ENCODE measurements around the gene FBN1. TPM values are rescaled to one million over a fixed set of nuclear protein-coding genes. Genes with fewer than 3 reads are reported as not detected.

FBN1 gene
- total RNA-seq, 6 donors from 2014 or later = 20.3 to 159 (median 44.3) TPM

DNA sequence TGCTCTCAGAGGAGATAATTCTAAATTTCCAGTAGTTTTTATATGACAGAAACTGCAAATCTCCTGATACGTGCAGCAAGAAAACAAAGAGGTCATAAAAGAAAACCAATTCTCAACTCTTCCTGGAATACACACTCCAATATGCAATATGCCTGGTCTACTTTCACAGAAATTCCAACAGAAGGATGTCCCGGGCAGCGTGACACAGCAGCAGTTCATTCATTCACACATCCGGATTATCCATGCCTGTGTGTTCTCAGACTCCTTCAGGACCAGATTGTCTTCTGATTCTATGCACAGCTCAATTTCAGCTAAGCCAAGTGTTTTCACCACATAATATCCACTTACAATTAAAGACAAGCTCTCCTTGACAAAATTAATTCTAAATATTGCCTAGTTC is 64.3 kb downstream of the FBN1 start:
- H3K9me3 ChIP-seq = no peaks in the 10 kb centered on the region
- H3K27me3 ChIP-seq = no peaks in the 10 kb centered on the region
- DNase-seq (no peak), ATAC-seq (ENCODE audit: low FRiP score in 2 of 2) (no peak)
- WGBS, 2 donors = 67 to 92% methylated on average over 4 of the region's 4 CpGs
- H3K4me3 ChIP-seq = no peak overlapping the region
- no peak overlapping the region for H3K27ac ChIP-seq
- TF ChIP-seq CTCF (IDR thresholded peaks at IDR 0.05) (no peak), POLR2A (IDR thresholded peaks at IDR 0.05) (no peak), POLR2AphosphoS5 (IDR thresholded peaks at IDR 0.05) (no peak), EP300 (IDR thresholded peaks at IDR 0.05) (no peak)
- no peaks in the 10 kb centered on the region for H3K36me3 ChIP-seq
- H3K4me1 ChIP-seq = peaks cover 0 to 11% (median 0%) of the 10 kb centered on the region in 4 donors

- no peak for DNase-seq
- WGBS, 2 donors = 75 to 84% methylated on average over 2 of the region's 2 CpGs
- H3K27me3 ChIP-seq = no peaks in the 10 kb centered on the region
- H3K27ac ChIP-seq = no peak overlapping the region
- peak in 1 of 2 donors; percentile 34 for ATAC-seq (ENCODE audit: low FRiP score in 2 of 2)
- peaks cover 0 to 11% (median 0%) of the 10 kb centered on the region in 4 donors for H3K4me1 ChIP-seq
- TF ChIP-seq POLR2AphosphoS5 (IDR thresholded peaks at IDR 0.05) = no peak
- H3K9me3 ChIP-seq = no peaks in the 10 kb centered on the region
- no peak overlapping the region for H3K4me3 ChIP-seq
- H3K36me3 ChIP-seq = no peaks in the 10 kb centered on the region
These were observed 64.8 kb downstream of the FBN1 start for GRCh38 chr15:48580736-48581135.

GRCh38 chr15:48579945-48580671 is 65.4 kb downstream of the FBN1 start:
- peak in 1 of 2 donors; percentile 30 for ATAC-seq (ENCODE audit: low FRiP score in 2 of 2)

GRCh38 chr15:48578965-48579364 is 66.5 kb downstream of the FBN1 start:
- Histone ChIP-seq H3K27ac (no peak overlapping the region), H3K4me1 (peaks cover 0 to 11% (median 0%) of the 10 kb centered on the region in 4 donors), H3K36me3 (no peaks in the 10 kb centered on the region), H3K4me3 (no peak overlapping the region), H3K9me3 (no peaks in the 10 kb centered on the region), H3K27me3 (no peaks in the 10 kb centered on the region)
- DNase-seq = no peak
- WGBS, 2 donors = 74 to 75% methylated on average over 2 of the region's 2 CpGs
- ATAC-seq (ENCODE audit: low FRiP score in 2 of 2) = no peak
- TF ChIP-seq POLR2AphosphoS5 (IDR thresholded peaks at IDR 0.05) = no peak

More at GRCh38 chr15:48579945-48580671, 65.4 kb downstream of the FBN1 start:
- Histone ChIP-seq H3K9me3 (no peaks in the 10 kb centered on the region), H3K36me3 (no peaks in the 10 kb centered on the region), H3K4me1 (peaks cover 0 to 11% (median 0%) of the 10 kb centered on the region in 4 donors), H3K27me3 (no peaks in the 10 kb centered on the region), H3K4me3 (no peak overlapping the region), H3K27ac (no peak overlapping the region)
- WGBS, 2 donors = 79 to 92% methylated on average over 8 of the region's 8 CpGs
- TF ChIP-seq EP300 (IDR thresholded peaks at IDR 0.05) (no peak), CTCF (IDR thresholded peaks at IDR 0.05) (no peak), POLR2A (IDR thresholded peaks at IDR 0.05) (no peak), POLR2AphosphoS5 (IDR thresholded peaks at IDR 0.05) (no peak)
- no peak for DNase-seq

DNA sequence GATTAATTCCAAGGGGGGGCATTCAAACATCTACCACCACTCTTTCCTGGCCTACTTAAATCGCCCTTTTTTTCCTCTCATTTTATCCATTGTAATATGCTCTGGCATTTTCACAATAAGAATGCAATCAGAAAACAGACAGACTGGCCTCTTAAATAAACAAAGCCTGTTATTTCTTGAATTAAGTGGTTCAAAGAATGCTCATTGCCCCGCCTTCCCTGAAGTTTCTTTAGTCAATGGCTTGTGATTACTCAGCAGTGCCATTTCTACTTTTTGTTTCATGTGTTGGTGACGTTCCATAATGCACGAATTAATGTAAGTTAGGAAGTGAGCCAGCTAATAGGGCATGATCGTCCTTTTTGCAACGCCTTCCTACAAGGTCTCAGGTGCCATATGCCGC is 68.0 kb downstream of the FBN1 start:
- H3K27ac ChIP-seq = no peak overlapping the region
- WGBS, 2 donors = 65% methylated on average over 7 of the region's 7 CpGs
- TF ChIP-seq POLR2A (IDR thresholded peaks at IDR 0.05) (no peak), EP300 (IDR thresholded peaks at IDR 0.05) (no peak), POLR2AphosphoS5 (IDR thresholded peaks at IDR 0.05) (no peak), CTCF (IDR thresholded peaks at IDR 0.05) (no peak)
- DNase-seq = no peak
- no peaks in the 10 kb centered on the region for H3K9me3 ChIP-seq
- peaks cover 0 to 11% (median 0%) of the 10 kb centered on the region in 4 donors for H3K4me1 ChIP-seq
- no peaks in the 10 kb centered on the region for H3K27me3 ChIP-seq
- no peak overlapping the region for H3K4me3 ChIP-seq
- no peak for ATAC-seq (ENCODE audit: low FRiP score in 2 of 2)
- H3K36me3 ChIP-seq = no peaks in the 10 kb centered on the region

DNA sequence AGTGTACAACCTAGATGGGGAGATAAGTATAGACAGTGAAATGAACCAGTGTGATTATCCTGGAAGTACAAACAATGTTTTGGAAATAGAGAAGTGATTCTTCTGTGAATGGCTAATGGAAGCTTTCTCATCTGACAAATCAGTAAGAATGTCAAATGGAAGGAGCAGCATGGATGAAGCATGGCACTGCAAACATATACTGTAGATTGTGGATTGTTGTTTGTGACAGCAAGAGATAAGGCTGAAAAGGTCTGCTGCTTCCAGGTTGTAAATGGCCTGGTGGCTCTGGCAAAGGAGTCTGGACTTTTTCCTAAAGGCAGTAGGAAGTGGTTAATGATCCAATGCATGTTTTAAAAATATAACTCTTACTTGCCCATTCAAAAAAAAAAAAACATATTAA is 71.3 kb downstream of the FBN1 start:
- TF ChIP-seq CTCF (IDR thresholded peaks at IDR 0.05) (no peak), POLR2A (IDR thresholded peaks at IDR 0.05) (no peak), EP300 (IDR thresholded peaks at IDR 0.05) (no peak), POLR2AphosphoS5 (IDR thresholded peaks at IDR 0.05) (no peak)
- H3K9me3 ChIP-seq = no peaks in the 10 kb centered on the region

More for the DNA sequence above, 71.3 kb downstream of the FBN1 start:
- H3K4me1 ChIP-seq = peaks cover 0 to 7% (median 0%) of the 10 kb centered on the region in 4 donors
- no peaks in the 10 kb centered on the region for H3K36me3 ChIP-seq
- no peaks in the 10 kb centered on the region for H3K27me3 ChIP-seq
- no peak overlapping the region for H3K4me3 ChIP-seq
- ATAC-seq (ENCODE audit: low FRiP score in 2 of 2) = no peak
- DNase-seq = no peak
- no peak overlapping the region for H3K27ac ChIP-seq

Measured in upper lobe of left lung (tissue), 6 donors.